Effector memory CD8-positive, alpha-beta T cell (primary cell): Measurements from ENCODE around the gene PAPPA.

ENCODE experiments used
- ATAC-seq: fragments of 150-1000 bp; cut with Tn5 transposase; replicated peaks from 2 replicates; pipeline ENCODE4 v1.10.0; 2021; ENCODE audit warnings: mild to moderate bottlenecking, moderate library complexity
- DNase-seq, 3 experiments: peaks; one replicate each; pipeline ENCODE4 v3.0.0; 2021
- H3K27ac Mint-ChIP-seq, 2 donors: one replicate each; pipeline ENCODE4 v1.8.0; 2022; ENCODE audit warnings: mild to moderate bottlenecking in 2 of 2, mixed read lengths in 2 of 2, moderate library complexity in 2 of 2
- H3K27me3 Mint-ChIP-seq, 2 donors: one replicate each; pipeline ENCODE4 v1.8.0; 2022; ENCODE audit warnings: mixed read lengths in 2 of 2
- H3K36me3 Mint-ChIP-seq: one replicate; pipeline ENCODE4 v1.8.0; 2022; ENCODE audit warnings: mild to moderate bottlenecking, moderate library complexity, mixed read lengths; ENCODE audit not compliant: insufficient read depth
- H3K4me1 Mint-ChIP-seq, 2 donors: one replicate each; pipeline ENCODE4 v1.8.0; 2022; ENCODE audit warnings: low read depth in 2 of 2, mixed read lengths in 2 of 2
- H3K4me3 Mint-ChIP-seq, 2 donors: one replicate each; pipeline ENCODE4 v1.8.0; 2022; ENCODE audit warnings: mild to moderate bottlenecking in 2 of 2, mixed read lengths in 2 of 2, moderate library complexity in 2 of 2
- H3K9me3 Mint-ChIP-seq, 2 donors: one replicate each; pipeline ENCODE4 v1.8.0; 2022; ENCODE audit warnings: mixed read lengths in 2 of 2

The PAPPA gene

DNA sequence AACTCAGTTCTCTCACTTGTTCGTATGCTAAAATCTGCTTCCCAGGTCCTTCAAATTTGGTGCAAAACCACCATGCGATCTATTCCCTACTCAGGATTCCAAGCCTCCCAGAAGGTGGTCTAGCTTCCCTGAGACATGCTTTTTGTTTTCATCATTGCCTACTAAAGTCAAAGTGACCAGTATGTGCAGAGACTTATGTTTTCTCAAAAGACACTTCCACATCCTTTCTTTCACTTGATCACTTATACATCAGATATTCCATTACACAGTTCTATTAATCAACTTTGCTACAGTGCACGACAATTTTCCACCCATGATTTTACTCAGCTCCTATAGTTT is 242.1 kb downstream of the PAPPA start:
- Mint-ChIP-seq H3K27me3 (no peaks in the 10 kb centered on the region), H3K36me3 (no peaks in the 10 kb centered on the region), H3K27ac (no peak overlapping the region), H3K4me3 (no peak overlapping the region), H3K4me1 (no peaks in the 10 kb centered on the region), H3K9me3 (no peaks in the 10 kb centered on the region)
- DNase-seq (no peak), ATAC-seq (no peak)

DNA sequence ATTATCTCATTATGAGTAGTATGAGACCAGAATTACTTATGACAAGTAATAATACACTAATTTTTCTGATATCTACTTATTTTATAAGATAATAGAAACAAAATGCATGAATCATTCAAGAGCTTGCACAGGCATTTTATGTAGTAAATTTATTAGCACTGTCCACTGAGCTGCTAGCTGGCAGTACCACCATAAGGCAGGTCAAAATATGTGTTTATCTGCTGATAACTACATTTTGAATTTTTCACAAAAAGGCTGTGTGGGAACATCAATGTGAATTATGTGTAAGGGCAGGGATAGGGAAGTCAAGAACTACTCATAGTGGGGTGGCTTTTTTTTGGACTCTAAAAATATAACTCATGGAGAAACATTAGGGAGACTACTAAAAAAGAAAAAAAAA is 249.6 kb downstream of the PAPPA start:
- Mint-ChIP-seq H3K27me3 (no peaks in the 10 kb centered on the region), H3K4me3 (no peak overlapping the region), H3K36me3 (no peaks in the 10 kb centered on the region), H3K27ac (no peak overlapping the region), H3K4me1 (no peaks in the 10 kb centered on the region), H3K9me3 (no peaks in the 10 kb centered on the region)
- DNase-seq, result no peak
- ATAC-seq, result no peak

DNA sequence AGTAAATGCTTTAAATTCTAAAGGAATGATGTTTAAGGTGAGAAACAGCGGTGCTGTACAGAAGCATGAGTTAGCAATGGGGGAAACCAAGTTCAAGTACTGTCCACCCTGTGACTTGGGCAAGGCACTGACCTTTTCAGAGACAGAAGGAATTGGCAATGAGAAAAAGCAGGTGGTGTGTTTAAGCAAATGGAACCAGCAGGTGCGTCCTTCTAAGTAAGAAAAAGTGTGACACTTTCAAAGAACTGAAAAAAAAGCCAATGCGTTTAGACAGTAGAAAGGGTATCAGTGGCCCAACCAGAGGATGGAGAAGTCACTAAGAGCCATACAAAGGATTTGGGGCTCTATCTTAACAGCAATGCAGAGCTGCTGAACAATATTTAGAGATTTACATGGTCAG is 250.6 kb downstream of the PAPPA start:
- Mint-ChIP-seq H3K4me3 (no peak overlapping the region), H3K9me3 (no peaks in the 10 kb centered on the region), H3K4me1 (no peaks in the 10 kb centered on the region), H3K27ac (no peak overlapping the region), H3K36me3 (no peaks in the 10 kb centered on the region), H3K27me3 (no peaks in the 10 kb centered on the region)
- DNase-seq, result no peak
- ATAC-seq, result no peak

DNA sequence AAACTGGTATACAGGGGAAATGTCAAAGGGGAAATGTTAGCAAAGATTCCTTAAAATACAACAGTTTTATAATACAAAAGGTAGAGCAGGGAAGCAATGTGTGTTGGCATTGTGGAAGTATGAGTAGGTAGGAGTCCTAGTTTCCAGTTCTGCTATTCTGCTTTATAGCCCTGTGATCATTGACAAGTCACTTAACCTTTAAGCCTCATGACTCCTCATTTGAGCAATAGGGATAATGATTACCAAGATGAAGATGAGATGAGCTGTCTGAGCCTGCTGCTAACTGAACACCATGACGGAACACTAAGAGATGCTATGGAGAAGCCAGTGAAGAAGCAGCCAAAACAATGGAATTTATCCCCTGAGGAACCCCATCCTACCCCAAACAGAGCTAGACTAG is 251.7 kb downstream of the PAPPA start:
- no peaks in the 10 kb centered on the region for H3K9me3 Mint-ChIP-seq
- ATAC-seq (no peak), DNase-seq (no peak)
- H3K27ac Mint-ChIP-seq, result no peak overlapping the region
- no peaks in the 10 kb centered on the region for H3K4me1 Mint-ChIP-seq
- no peaks in the 10 kb centered on the region for H3K27me3 Mint-ChIP-seq
- H3K36me3 Mint-ChIP-seq, result no peaks in the 10 kb centered on the region
- no peak overlapping the region for H3K4me3 Mint-ChIP-seq

DNA sequence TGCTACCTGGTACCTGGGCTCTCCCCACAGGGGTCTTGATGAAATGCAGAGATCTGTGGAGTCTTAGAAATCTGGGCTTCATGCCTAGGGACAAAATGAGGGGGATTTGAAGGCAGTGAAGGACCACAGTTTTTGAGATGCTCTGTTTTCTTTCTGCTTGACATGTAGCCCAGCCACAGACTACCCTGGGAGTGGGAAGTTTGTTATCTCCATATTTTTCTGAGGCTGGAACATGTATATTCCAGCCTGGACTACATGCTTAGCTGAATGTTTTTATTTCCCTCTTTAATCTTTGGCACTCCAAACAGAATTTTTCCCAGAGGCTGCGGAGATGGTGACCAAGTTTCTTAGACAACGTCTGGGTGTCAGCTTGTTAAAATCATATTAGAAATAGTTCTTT is 252.9 kb downstream of the PAPPA start:
- no peaks in the 10 kb centered on the region for H3K4me1 Mint-ChIP-seq
- ATAC-seq (no peak), DNase-seq (no peak)
- H3K9me3 Mint-ChIP-seq, result no peaks in the 10 kb centered on the region
- H3K27me3 Mint-ChIP-seq, result no peaks in the 10 kb centered on the region
- no peak overlapping the region for H3K4me3 Mint-ChIP-seq
- no peak overlapping the region for H3K27ac Mint-ChIP-seq
- H3K36me3 Mint-ChIP-seq, result no peaks in the 10 kb centered on the region

DNA sequence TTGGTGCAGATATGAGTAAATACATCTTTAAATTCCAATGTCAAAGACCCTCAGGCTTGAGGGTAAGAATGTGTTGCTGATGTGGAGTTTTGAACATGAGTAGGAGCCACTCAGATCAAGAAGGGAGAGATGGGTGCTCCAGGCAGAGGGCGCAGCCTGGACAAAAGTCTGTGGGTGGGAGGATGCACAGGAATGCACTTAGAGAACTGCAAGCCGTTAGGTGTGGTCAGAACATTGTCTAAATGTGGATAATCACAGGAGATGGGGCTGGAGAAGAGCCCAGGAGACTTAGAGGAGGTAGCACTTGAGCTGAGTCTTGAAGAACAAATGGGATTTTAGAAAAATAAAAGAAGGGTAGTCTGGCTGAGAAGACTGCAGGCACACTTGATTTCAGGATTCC is 255.5 kb downstream of the PAPPA start:
- Mint-ChIP-seq H3K27ac (no peak overlapping the region), H3K4me3 (no peak overlapping the region), H3K9me3 (no peaks in the 10 kb centered on the region), H3K4me1 (no peaks in the 10 kb centered on the region), H3K27me3 (no peaks in the 10 kb centered on the region), H3K36me3 (no peaks in the 10 kb centered on the region)
- no peak for ATAC-seq
- DNase-seq, result no peak

DNA sequence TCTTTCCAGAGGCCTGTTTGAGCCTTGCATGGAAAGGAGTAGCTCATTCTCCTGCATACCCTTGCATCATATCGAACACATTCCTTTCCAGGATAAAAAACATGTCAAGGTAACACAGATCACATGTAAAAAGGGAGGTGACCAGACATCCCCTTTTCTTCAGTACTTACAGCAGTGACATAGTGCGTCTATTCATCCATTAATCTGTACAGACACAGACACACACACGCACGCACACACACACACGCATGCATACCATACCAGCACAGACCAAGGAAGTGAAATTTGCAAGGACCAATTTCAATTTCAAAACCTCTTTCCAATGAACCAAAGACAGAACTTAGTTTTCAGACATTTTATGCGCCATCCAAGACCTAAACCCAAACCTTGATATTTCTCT is 256.0 kb downstream of the PAPPA start:
- Mint-ChIP-seq H3K27ac (no peak overlapping the region), H3K4me3 (no peak overlapping the region), H3K9me3 (no peaks in the 10 kb centered on the region), H3K36me3 (no peaks in the 10 kb centered on the region), H3K27me3 (no peaks in the 10 kb centered on the region), H3K4me1 (no peaks in the 10 kb centered on the region)
- ATAC-seq, result no peak
- no peak for DNase-seq

DNA sequence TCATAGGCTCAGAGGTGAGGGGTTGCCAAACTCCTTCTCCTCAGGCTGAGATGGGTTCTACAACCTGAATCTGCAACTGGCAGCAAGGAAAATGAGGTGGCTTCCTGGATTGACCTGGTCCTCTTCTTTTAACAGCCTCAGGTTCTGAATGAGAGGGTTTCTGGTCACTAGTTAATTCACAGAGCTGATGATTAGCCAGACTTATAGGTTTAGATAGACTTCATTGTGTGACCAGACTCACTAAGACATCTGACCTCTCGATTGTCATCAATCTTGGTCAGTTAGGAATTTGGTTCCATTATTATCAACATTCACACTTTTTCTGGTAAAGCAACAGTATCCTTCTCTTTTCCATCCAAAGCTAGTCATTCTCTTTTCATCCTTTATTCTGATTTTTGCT is 257.9 kb downstream of the PAPPA start:
- no peaks in the 10 kb centered on the region for H3K27me3 Mint-ChIP-seq
- ATAC-seq (no peak), DNase-seq (no peak)
- no peak overlapping the region for H3K27ac Mint-ChIP-seq
- no peaks in the 10 kb centered on the region for H3K9me3 Mint-ChIP-seq
- H3K36me3 Mint-ChIP-seq, result no peaks in the 10 kb centered on the region
- H3K4me3 Mint-ChIP-seq, result no peak overlapping the region
- no peaks in the 10 kb centered on the region for H3K4me1 Mint-ChIP-seq

DNA sequence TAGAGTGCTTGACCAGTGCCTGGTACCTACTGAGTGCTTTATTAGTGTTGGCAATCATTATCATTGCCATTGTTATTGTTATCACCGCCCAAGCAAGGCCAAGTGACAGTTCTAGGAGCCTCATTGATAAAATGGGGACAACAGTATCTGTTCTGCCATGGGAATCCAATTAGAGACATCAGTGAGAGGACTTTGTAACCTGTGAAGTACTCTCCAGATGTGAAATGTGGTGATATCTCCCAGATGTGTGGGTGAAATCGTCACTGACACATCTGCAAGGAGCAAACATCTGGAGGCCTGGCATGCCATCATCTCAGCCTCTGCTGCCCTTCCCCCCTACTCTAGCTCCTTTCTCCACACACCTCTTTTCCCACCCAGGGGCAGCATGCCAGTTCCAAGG is 260.8 kb downstream of the PAPPA start:
- no peak for ATAC-seq
- Mint-ChIP-seq H3K4me1 (no peaks in the 10 kb centered on the region), H3K27me3 (no peaks in the 10 kb centered on the region), H3K4me3 (no peak overlapping the region), H3K27ac (no peak overlapping the region), H3K36me3 (no peaks in the 10 kb centered on the region), H3K9me3 (no peaks in the 10 kb centered on the region)
- DNase-seq, result no peak

DNA sequence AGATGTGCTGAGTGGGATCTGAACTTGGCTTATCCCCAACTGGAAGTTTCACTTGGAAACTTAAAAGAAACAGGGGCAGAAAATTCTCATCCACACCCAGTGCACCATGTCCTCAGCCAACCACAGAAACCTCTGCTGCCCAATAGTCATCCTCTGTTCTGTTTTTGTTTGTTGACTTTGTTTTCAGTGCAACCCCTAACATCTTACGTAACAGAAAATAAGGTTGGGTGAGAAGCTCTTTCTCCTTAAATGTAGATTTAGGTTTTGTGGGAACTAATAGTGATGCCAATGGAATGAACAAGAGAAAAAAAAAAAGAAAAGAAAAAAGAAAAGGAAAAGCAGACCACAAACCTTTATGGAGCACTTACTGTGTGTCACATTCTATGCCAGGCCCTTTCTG is 262.8 kb downstream of the PAPPA start:
- Mint-ChIP-seq H3K36me3 (no peaks in the 10 kb centered on the region), H3K27me3 (no peaks in the 10 kb centered on the region)
- ATAC-seq, result no peak

DNA sequence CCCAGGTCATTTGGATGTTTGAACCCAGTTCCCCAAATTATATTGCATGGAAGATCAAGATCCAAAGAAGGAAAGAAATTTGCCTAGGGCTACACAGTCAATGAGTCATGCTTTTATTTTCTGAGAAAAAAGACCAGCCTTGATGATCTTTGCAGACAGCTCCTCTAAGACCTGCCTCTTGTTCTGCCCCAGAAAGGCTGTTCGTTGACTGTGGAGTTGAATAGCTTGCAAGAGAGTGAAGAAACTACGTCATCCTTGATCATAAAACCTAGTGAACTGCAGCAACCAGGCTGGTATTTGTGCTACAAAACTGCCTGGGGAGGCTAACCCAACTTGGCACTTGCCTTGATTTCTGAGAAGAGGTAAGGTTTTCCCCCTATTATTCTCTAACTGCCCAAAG is 263.9 kb downstream of the PAPPA start:
- Mint-ChIP-seq H3K27me3 (no peaks in the 10 kb centered on the region), H3K27ac (no peak overlapping the region), H3K9me3 (no peaks in the 10 kb centered on the region), H3K4me1 (no peaks in the 10 kb centered on the region), H3K4me3 (no peak overlapping the region), H3K36me3 (no peaks in the 10 kb centered on the region)
- no peak for ATAC-seq
- DNase-seq, result no peak

More for the DNA sequence above, 262.8 kb downstream of the PAPPA start:
- Mint-ChIP-seq H3K27ac (no peak overlapping the region), H3K9me3 (no peaks in the 10 kb centered on the region), H3K4me1 (no peaks in the 10 kb centered on the region), H3K4me3 (no peak overlapping the region)
- no peak for DNase-seq

DNA sequence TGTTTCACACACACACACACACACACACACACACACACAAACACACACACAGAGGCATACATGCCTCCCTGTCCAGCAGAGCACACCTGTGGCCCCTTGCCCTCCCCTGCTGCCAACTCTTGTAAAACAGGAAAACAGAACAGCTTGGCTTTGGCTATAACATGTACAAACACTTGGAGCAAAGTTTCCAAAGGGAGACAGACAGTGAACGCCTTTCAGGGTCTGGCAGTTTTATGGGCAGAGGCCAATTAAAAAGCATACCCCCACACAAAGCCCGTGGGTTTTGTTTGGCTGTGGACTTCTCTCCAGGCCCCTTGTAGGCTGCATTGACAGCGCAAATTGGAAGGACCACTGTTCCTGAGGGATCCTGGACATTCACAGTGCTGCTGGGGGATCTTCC is 265.6 kb downstream of the PAPPA start:
- Mint-ChIP-seq H3K4me3 (no peak overlapping the region), H3K36me3 (no peaks in the 10 kb centered on the region), H3K9me3 (no peaks in the 10 kb centered on the region), H3K27ac (no peak overlapping the region), H3K27me3 (no peaks in the 10 kb centered on the region), H3K4me1 (no peaks in the 10 kb centered on the region)
- DNase-seq, result no peak
- no peak for ATAC-seq

DNA sequence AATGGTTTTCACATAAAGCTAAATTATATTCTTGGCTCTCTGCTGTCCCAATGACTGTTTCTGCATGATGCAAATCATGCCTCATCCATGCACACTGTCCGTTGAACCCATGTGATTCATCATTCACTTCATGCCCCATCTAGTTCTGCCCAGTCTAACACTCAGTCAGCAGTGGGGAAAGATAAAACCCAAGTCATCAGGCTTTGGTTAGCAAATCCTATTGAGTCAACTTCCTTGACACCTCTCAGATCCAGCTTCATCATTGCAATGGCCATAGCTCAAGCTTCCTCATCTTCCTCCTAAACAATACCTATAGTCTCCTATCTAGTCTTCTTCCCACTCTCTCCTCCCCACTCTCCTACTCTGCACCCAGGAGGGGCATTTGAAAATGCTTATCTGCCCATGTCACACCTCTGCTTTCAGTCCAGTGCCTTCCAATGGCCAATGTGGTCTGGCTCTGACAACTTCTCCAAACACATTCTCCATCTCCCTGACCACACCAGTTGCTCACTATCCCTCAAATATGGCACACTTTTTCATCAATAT is 267.5 kb downstream of the PAPPA start:
- Mint-ChIP-seq H3K4me3 (no peak overlapping the region), H3K4me1 (no peaks in the 10 kb centered on the region), H3K36me3 (no peaks in the 10 kb centered on the region), H3K27me3 (no peaks in the 10 kb centered on the region), H3K27ac (no peak overlapping the region), H3K9me3 (no peaks in the 10 kb centered on the region)
- DNase-seq, result no peak
- ATAC-seq, result no peak

DNA sequence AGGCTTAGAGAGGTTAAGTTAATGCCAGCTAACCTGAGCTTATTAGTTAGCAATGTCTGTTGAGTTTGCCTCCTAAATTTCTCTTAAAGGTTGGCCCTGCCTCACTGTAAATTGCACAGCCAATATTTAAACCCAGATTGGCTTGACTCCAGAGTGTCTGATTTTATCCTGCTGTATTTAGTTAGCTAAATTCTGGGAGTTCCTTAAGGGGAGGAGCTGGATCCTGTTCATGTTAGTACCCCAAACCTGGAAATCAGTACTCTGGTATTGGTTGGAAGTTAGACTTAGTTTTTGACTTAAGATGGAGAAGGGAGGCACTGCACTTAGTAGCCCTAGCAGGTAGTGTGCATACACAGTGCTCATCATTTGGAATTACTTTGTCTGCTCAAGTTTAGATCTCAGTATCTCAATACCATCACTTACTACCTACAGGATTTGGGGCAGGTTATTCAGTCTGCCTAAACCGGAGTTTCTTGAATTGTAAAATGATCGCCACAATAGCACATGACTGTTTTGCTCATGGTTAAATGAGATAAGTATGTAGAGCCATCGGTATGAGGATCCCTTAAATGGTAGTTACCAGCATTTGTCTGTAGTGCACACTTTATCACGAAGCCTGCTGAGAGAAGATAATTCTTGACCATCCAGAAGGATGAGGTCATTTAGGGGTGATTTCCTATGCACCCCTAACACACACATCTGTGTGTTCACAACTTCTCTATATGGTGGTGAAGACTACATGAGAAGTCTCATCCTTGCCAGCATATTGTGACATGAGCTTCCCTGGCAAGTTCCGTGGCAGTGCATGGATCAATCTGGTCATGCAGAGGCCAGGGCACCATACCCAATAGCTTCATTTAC is 268.8 kb downstream of the PAPPA start:
- H3K27ac Mint-ChIP-seq, result no peak overlapping the region
- H3K9me3 Mint-ChIP-seq, result no peaks in the 10 kb centered on the region
- no peak overlapping the region for H3K4me3 Mint-ChIP-seq
- no peaks in the 10 kb centered on the region for H3K4me1 Mint-ChIP-seq
- DNase-seq (no peak), ATAC-seq (no peak)
- no peaks in the 10 kb centered on the region for H3K27me3 Mint-ChIP-seq
- H3K36me3 Mint-ChIP-seq, result no peaks in the 10 kb centered on the region
